Chondrocyte (in vitro differentiated cells): ENCODE results near the gene CPA2. TPM values are rescaled to one million over a fixed set of nuclear protein-coding genes. Genes with fewer than 3 reads are reported as not detected.

Experiments
- DNase-seq: peaks from one replicate; pipeline ENCODE4 v3.0.0; 2021; ENCODE audit warnings: mixed read lengths, low spot score
- H3K27ac Mint-ChIP-seq: one replicate; pipeline ENCODE4 v1.8.0; 2021; ENCODE audit warnings: mild to moderate bottlenecking, moderate library complexity, mixed read lengths; ENCODE audit not compliant: unreplicated experiment
- H3K27me3 Mint-ChIP-seq: 2 replicates; pipeline ENCODE4 v1.8.0; 2021; ENCODE audit warnings: low read depth, mixed read lengths
- H3K36me3 Mint-ChIP-seq: 2 replicates; pipeline ENCODE4 v1.8.0; 2021; ENCODE audit warnings: low read depth, mixed read lengths
- H3K4me1 Mint-ChIP-seq: 2 replicates; pipeline ENCODE4 v1.8.0; 2021; ENCODE audit warnings: low read depth, mild to moderate bottlenecking, mixed read lengths
- H3K4me3 Mint-ChIP-seq: one replicate; pipeline ENCODE4 v1.8.0; 2021; ENCODE audit warnings: mild to moderate bottlenecking, moderate library complexity, mixed read lengths; ENCODE audit not compliant: unreplicated experiment
- H3K9me3 Mint-ChIP-seq: 2 replicates; pipeline ENCODE4 v1.8.0; 2021; ENCODE audit warnings: low read depth, mixed read lengths
- total RNA-seq: library from RNA; stranded (reverse); gene quantifications from 3 replicates; pipeline ENCODE4 v1.2.1, GENCODE V29; 2021
- TF ChIP-seq, protein P1 (sequence below): fragments of 200-600 bp; sonication (generic); IDR thresholded peaks from 2 replicates; pipeline ENCODE4 v1.5.0; 2021; ENCODE audit warnings: antibody characterized with exemption, mild to moderate bottlenecking, moderate library complexity

The CPA2 gene
- total RNA-seq, 1 donor from 2014 or later, result not detected

DNA sequence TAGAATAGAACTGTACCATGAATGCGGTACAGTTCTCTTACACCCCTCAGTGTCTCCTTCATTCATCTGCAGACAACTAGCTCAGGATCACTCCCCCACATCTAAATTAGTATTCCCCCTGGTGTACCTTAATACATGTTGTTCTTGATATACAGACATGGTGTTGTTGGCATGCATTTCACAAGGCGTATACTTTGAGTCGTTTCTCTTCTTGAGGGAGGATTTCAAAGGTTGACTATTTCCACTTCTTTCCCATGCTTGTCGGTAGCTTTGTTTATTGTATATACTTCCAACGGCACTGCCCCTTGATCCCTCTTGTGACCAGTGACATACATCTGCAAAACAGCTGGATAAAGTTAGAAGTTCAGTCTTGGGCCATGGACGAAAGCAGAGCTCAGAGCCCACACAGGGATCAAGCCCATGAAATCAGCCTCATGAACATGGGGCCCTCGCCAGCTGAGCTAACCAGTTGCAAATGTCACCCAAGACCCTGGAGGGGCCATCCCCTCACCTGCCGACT is 34.9 kb downstream of the CPA2 start:
- Mint-ChIP-seq H3K4me3 (no peak overlapping the region), H3K27me3 (no peaks in the 10 kb centered on the region), H3K4me1 (peaks cover 4% of the 10 kb centered on the region), H3K27ac (no peak overlapping the region), H3K9me3 (no peaks in the 10 kb centered on the region), H3K36me3 (no peaks in the 10 kb centered on the region)
- TF ChIP-seq, protein P1, sequence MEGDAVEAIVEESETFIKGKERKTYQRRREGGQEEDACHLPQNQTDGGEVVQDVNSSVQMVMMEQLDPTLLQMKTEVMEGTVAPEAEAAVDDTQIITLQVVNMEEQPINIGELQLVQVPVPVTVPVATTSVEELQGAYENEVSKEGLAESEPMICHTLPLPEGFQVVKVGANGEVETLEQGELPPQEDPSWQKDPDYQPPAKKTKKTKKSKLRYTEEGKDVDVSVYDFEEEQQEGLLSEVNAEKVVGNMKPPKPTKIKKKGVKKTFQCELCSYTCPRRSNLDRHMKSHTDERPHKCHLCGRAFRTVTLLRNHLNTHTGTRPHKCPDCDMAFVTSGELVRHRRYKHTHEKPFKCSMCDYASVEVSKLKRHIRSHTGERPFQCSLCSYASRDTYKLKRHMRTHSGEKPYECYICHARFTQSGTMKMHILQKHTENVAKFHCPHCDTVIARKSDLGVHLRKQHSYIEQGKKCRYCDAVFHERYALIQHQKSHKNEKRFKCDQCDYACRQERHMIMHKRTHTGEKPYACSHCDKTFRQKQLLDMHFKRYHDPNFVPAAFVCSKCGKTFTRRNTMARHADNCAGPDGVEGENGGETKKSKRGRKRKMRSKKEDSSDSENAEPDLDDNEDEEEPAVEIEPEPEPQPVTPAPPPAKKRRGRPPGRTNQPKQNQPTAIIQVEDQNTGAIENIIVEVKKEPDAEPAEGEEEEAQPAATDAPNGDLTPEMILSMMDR, result no peak
- no peak for DNase-seq

DNA sequence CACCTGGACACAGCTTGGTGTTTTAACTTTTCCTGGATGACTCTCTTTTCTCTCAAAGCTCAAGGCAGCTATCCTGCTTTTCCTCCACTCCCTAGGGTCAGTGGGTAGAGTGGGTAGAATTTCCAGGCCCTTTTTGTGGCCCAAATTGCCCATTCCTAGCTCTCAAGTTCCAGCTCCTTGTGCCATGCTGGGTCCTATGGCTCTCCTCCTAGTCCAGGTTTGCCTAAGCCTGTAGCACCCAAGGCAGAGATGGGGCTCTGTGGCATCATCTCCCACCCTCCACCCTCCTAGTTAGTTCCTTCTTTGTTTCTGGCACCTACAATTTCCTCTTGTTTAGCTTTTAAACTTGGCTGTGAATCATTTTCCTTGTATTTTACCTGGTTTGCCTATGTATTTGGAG is 36.0 kb downstream of the CPA2 start:
- H3K27ac Mint-ChIP-seq, result no peak overlapping the region
- peaks cover 4% of the 10 kb centered on the region for H3K4me1 Mint-ChIP-seq
- no peak overlapping the region for H3K4me3 Mint-ChIP-seq
- no peaks in the 10 kb centered on the region for H3K36me3 Mint-ChIP-seq
- TF ChIP-seq, protein P1, result no peak
- H3K9me3 Mint-ChIP-seq, result no peaks in the 10 kb centered on the region
- no peak for DNase-seq
- no peaks in the 10 kb centered on the region for H3K27me3 Mint-ChIP-seq

DNA sequence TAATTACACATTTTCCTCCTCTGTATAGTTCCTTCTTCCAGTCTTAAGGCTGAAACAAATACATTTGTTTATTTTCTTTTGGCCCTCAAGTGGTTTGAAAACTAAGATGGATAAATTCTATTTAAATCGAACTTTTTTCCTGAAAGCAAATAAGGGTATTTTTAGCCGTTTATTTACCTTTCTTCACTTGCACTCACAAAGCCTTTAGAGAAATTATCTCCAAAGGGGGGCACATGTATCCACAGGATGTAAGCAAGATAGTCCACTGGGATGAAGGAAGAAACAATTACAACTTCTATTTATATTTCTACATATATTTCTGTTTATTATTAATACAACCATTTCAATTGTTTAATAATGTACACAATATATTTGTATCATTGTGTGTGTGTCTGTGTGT is 36.5 kb downstream of the CPA2 start:
- Mint-ChIP-seq H3K9me3 (no peaks in the 10 kb centered on the region), H3K4me3 (no peak overlapping the region), H3K27ac (no peak overlapping the region), H3K36me3 (no peaks in the 10 kb centered on the region), H3K4me1 (peaks cover 4% of the 10 kb centered on the region), H3K27me3 (no peaks in the 10 kb centered on the region)
- TF ChIP-seq, protein P1, result no peak
- DNase-seq, result no peak

DNA sequence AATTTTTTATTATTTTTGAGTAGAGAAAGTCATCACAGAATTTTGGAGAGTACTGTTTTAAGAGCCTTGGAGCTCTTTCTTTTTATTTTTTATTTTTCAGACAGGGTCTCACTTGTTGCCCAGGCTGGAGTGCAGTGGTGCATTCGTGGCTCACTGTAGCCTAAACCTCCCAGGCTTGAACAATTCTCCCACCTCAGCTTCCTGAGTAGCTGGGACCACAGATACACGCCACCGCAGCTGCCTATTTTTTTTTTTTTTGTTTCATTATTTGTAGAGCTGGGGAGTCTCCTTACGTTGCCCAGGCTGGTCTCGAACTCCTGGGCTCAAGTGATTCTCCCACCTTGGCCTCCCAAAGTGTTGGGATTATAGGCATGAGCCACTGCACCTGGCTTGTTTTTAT is 36.9 kb downstream of the CPA2 start:
- H3K27ac Mint-ChIP-seq, result no peak overlapping the region
- no peaks in the 10 kb centered on the region for H3K9me3 Mint-ChIP-seq
- H3K36me3 Mint-ChIP-seq, result no peaks in the 10 kb centered on the region
- no peak overlapping the region for H3K4me3 Mint-ChIP-seq
- peaks cover 1% of the 10 kb centered on the region for H3K4me1 Mint-ChIP-seq
- TF ChIP-seq, protein P1, result no peak
- no peak for DNase-seq
- no peaks in the 10 kb centered on the region for H3K27me3 Mint-ChIP-seq

DNA sequence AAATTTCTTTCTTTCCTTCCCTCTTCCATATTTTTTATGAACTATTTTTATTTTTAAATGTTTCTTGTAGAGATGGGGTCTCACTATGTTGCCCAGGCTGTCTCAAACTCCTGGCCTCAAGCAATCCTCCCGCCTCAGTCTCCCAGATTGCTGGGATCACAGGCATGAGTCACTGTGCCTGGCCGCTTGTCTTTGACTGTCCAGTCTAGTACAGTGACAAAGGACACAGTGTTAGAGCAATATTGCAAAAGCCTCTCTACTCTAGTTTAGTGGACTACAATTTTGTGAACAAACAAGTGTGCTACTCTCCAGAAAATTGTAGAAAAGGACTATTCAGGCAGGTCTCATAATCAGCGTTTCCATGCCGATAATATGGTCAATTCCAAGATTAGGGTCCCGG is 37.3 kb downstream of the CPA2 start:
- Mint-ChIP-seq H3K9me3 (no peaks in the 10 kb centered on the region), H3K27ac (no peak overlapping the region), H3K27me3 (no peaks in the 10 kb centered on the region), H3K4me1 (no peaks in the 10 kb centered on the region), H3K36me3 (no peaks in the 10 kb centered on the region), H3K4me3 (no peak overlapping the region)
- TF ChIP-seq, protein P1, result no peak
- no peak for DNase-seq
